Esophagus mucosa (tissue), 1 donor: ENCODE measurements around the gene SNX9. TPM values are rescaled to one million over a fixed set of nuclear protein-coding genes. Genes with fewer than 3 reads are reported as not detected.

Experiments used
- ATAC-seq: fragments of 200-7000 bp; cut with Tn5 transposase; one replicate; pipeline ENCODE4 v1.9.1; 2020
- total RNA-seq: library from RNA; stranded (reverse); gene quantifications from one replicate; pipeline ENCODE4 v1.2.4, GENCODE V29; 2023
- donor health status: DM: yes; HTN: yes; CAD: no.

The SNX9 gene
- total RNA-seq, 1 donor from 2014 or later = 19.3 TPM

- ATAC-seq = no peak
Observed at GRCh38 chr6:157804448-157805327, 18.4 kb upstream of the SNX9 start.

DNA sequence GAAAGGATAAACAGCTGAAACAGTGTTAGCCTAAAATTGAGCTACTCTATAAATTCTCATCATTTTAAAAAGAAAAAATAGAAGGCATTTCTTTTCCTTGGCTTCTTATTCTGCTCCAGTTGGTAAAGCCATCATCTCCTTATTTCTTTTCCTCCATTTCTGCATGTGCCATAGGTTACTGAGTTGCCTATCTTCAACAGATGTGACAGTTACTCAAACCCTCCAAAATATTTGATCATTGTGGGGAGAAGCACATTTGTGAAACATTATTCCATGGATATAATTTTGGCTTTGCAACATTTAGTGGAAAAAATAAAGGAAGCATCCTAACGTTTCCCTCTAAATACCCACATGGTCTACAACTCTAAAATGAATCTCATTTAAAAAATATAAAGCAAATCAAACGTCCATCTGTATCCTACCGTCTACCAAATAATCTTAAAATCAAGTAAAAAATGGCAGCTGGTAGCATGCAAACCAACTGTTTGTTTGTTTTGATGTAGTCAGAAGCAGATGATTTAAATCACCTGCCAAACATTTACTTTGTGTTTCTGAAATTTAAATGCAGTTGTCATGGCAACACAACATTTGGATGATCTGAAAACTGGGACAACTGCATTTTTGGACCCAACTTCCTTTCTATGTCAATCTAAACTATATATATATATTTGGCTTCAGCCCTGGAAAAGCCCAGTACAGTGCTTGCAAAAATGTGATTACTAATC lies 16.8 kb upstream of the SNX9 start:
- ATAC-seq = no peak

DNA sequence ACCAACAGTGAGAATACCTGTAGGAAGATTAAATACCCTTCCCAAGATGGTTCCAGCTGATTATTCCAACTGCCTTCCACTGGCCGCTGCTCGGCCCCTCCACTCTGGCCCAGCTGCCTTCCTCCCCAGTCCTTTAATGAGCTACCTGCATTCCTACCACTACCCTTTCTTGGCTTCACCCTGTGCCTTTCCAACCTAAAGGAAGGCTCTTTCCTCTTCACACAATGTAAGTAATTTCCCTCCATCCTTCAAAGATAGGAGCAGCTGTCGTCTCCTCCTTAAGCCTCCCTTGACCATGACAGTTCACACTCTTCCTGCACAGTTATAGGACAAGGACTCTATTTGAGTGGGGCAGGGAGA lies 16.2 kb upstream of the SNX9 start:
- ATAC-seq = no peak

DNA sequence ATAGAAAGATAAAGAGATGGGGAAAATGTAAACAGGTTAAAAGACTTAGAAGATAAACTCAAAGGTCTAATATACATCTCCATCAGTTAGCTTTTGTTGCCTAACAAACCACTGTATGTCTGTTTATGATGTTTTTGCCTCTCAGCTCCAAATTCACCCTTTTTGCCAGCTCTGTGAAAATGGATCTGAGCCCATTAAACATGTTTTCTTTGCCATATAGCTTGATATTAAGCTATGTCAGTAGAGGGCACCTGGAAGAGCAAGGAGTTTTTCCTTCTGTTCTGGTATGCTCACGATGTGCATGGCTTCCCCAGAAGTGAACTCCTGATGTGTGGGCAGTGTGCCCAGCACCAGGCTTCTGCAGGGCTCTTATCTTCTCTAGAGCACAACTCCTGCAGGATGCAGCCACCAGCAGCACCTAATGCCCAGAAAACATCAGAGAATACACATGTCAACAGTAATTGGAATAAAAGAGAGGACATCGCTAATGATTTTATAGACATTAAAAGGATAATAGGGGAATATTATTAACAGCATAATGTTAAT lies 14.6 kb upstream of the SNX9 start:
- ATAC-seq = no peak

DNA sequence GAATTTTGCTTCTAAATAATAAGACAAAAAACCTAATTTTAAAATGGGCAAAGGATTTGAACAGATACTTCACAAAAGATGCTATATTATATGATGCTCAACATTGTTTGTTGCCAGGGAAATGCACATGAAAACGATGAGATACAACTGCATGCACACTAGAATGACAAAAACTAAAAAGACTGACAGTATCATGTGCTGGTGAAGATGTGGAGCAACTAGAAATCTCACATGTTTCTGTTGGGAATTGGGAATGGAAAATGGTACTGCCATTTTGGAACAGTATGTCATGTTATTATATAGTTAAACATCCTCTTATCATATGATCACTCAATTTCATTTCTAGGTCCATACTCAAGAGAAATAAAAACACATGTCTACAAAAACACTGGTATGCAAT lies 13.4 kb upstream of the SNX9 start:
- ATAC-seq = no peak

DNA sequence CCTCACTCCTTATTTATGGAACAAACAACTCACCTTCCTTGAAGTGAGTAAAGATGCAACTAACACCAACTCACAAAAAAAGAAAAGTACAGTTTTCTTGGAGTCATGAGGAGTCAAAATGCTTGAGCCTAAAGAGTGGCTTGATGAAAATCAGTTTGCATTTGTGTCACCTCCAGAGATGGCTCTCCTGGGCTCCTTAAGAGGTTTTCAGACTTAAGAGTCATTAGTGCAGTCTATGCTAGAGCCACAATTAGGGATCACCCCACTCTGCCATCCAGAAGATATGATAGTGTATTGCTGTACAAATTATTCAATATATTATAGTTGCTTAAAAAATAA lies 11.9 kb upstream of the SNX9 start:
- no peak for ATAC-seq

DNA sequence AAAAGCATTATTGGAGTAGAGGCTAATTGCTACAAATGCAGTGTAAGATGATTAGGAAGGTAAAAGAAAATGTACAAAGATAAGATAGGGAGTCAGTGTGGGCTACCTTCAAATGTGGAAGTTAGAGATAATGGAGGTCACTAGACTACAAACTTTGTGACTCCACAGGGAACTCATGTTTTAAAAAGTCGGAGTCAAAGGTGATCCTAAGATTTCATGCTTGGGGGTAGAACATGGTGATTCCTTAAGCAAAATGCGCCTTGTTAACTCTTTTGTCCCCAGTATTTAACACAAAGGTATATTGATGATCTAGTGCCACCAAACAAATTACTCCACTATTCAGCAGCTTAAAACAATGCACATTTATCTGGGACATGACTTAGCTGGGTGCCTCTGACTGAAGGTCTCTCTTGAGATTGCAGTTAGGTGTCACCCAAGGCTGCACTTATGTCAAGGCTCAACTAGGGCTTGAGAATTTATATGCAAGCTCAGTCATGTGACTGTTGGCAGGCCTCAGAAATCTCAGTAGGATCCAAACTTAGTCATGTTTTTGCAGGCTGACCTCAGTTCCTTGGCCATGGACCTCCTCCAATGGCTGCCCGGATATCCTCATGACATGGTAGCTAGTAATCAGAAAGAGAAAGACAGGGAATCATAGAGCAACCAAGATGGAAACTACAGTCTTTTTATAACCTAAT lies 11.4 kb upstream of the SNX9 start:
- ATAC-seq = peak; percentile 13

- ATAC-seq = no peak
Observed at GRCh38 chr6:157812425-157813171, 10.4 kb upstream of the SNX9 start.

DNA sequence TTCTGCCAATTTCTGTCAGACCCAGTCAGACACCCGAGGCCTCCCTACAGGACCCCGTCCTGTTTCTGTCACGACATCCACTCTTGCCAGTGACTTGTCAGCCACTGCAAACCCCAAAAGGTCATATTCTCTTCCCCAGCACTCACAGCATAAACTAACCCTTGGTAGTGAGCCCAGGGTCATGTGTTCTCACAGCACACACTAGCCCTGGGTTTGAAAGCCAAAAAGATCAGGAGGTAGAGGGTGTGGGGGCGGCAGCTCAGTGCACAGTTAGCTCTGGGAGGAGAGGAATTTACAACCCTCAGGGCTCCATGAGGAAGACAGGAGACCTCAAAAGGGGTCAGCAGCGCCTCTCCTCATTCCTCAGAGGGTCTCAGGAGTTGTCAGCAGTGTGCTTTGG lies 9.9 kb upstream of the SNX9 start:
- peak; percentile 35 for ATAC-seq

DNA sequence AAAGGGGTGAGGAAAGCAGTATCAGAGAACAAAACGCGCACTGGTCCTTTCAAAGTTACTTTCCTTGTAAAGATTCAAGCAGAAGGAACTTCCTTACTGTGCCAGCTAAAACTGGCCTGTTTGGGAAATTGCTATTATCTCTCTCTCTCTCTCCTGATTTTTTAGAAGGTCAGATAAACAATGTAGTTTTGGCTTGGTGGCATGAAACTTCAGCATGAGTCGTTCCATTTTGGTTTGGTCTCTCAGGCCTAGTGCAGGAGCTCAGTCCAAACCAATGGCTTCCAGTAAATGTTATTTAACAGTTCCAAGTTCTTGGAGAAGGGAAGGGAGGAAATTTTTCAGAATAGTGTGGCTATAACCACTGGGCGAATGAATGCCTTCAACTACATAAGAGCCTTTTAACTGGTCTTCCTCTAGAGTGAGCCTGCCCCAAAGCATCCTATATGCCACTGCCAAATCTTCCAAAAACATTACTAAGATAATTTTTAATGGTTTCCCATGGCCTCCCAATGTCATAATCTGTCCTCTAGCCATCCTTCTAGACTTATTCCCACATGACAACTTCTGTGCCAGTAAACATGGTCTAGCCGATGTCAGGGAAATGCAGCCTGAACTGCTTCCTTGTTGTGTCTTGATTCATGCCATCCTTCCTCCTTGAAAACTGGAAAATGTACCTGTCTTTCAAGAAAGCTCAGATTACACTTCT lies 9.1 kb upstream of the SNX9 start:
- ATAC-seq = peak; percentile 36

DNA sequence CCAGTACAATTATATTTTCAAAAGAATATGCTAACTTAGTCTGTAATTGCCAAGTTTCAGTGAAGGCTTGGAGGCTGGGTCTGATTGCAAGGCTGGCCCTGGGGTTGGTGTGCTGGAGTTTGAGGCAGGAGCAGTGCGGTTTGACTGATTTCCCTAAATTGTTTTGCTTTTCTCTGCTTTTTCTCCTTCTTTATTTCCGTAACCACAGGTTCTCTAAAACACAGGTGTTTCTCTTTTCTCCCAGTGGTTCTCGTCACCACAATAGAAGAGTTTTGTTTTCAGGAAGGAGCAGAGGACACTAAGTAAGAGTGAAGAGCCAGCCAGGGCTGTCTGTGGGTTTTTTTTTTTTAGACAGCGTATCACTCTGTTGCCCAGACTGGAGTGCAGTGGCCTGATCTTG lies 8.2 kb upstream of the SNX9 start:
- ATAC-seq = no peak

- no peak for ATAC-seq
Observed at GRCh38 chr6:157821342-157822033, 1.6 kb upstream of the SNX9 start.

- peak; percentile 35 for ATAC-seq
Observed at GRCh38 chr6:157822245-157823000, 623 bp upstream of the SNX9 start.

DNA sequence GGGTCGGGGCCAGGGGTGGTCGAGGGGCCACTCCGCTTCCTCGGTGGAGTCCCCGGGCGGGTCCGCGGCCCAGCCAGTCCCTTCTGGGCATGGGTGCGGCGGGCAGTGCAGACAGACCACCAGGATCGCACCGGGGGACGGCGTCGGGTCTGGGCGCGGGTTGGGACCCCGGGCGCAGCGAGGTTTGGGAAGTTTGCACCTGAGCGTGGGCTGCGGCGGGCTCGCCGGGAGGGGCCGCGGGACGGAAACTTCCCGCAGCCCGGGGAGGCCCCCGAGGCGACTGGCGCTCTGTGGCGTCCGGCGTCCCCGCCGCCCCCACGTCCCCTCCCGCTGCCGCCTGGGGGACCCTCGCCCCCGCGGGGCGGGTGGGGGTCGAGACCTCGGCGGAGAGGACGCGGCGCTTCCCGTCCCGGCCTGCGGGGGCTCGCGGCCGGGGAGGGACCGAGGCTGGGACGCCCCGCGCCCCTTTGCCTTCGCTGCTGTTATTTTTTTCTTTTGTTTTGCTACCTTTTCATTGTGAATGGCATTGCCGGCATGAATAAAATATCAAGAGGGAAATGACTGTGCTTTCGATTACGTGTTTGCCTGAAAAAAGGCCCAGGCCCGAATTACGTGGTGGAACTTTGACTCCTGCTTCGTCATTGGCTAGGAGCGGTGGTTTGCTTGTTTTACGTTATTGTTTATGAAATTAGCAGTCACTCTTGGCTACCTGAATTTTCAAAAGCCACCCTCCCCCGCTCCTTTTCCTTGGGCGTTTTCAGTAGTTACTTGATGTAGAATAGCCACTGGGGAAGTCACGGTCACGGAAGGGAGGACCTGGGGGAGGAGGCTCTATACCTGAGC lies 703 bp downstream of the SNX9 start:
- peak; percentile 56 for ATAC-seq

GRCh38 chr6:157825243-157825904 lies 2.3 kb downstream of the SNX9 start:
- no peak for ATAC-seq

- ATAC-seq = no peak
Observed at GRCh38 chr6:157830354-157831017, 7.4 kb downstream of the SNX9 start.

DNA sequence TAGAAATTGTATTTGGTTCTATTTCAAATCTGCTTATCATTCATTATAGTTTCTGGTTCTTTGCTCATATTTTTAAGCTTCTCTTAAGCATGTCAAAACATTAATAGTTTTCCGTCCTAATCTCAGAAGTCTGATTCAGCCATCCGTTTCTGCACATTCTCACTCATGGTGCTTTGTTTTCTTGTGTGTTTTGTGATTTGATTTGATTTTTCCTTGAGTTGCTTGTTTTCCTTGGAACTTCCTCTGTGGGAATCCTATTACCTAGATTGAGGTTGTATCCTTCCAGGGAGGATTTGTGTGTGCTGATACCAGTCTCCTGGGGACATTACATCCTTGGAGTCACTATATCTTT lies 7.9 kb downstream of the SNX9 start:
- ATAC-seq = no peak
